A549 (cell line): ENCODE results near the gene XRCC4. TPM values are rescaled to one million over a fixed set of nuclear protein-coding genes. Genes with fewer than 3 reads are reported as not detected.

Source experiments
- ATAC-seq, 2 experiments: fragments of 200-7000 bp in 1 of 2; fragments of >200 bp in 1 of 2; cut with Nextera tagmentation in 1 of 2; cut with Tn5 transposase in 1 of 2; 3 replicates each; pipeline versions ENCODE4 v1.8.0 to v1.9.1; 2018 to 2020; ENCODE audit warnings: mild to moderate bottlenecking in 1 of 2, moderate library complexity in 1 of 2
- CTCF ChIA-PET: fragments of 300-600 bp; sonication (Branson Sonifier 250); formaldehyde crosslinking; extraction: SDS; loops from one replicate; lab custom pipeline; 2021; ENCODE audit warnings: antibody characterized with exemption, inconsistent platforms; lab: Yijun Ruan, JAX
- POLR2A ChIA-PET: fragments of 350-600 bp; formaldehyde crosslinking; extraction: SDS; loops from one replicate; lab custom pipeline; 2021; ENCODE audit warnings: antibody characterized with exemption, inconsistent platforms; lab: Yijun Ruan, JAX
- DNase-seq, 2 experiments: peaks; one replicate each; pipeline versions ENCODE4 v3.0.0 to v3.0.0-alpha.2; 2011 to 2016; ENCODE audit warnings: low read depth in 1 of 2, low spot score in 1 of 2
- FAIRE-seq: peaks from 2 replicates; lab custom pipeline; 2011; peaks lifted over from hg19 to GRCh38; lab: Jason Lieb, UNC
- H3K27ac ChIP-seq, 2 experiments: fragments of >200 bp; sonication (Bioruptor Twin); formaldehyde crosslinking; 3 replicates each; pipeline ENCODE4 v1.5.1; 2016 to 2017
- H3K4me1 ChIP-seq: fragments of >200 bp; sonication (Bioruptor Twin); formaldehyde crosslinking; 3 replicates; pipeline ENCODE4 v1.6.1; 2016
- H3K4me2 ChIP-seq: fragments of >200 bp; sonication (Bioruptor Twin); formaldehyde crosslinking; 3 replicates; pipeline ENCODE4 v1.6.1; 2016
- H3K4me3 ChIP-seq: fragments of >200 bp; sonication (Bioruptor Twin); formaldehyde crosslinking; 3 replicates; pipeline ENCODE4 v1.5.1; 2016
- H3K9me3 ChIP-seq: fragments of >200 bp; sonication (Bioruptor Twin); formaldehyde crosslinking; 3 replicates; pipeline ENCODE4 v1.6.1; 2016
- ATOH8 ChIP-seq: fragments of 250-450 bp; sonication (Bioruptor Pico); IDR thresholded peaks from 2 replicates; pipeline ENCODE4 v1.5.0; 2020; ENCODE audit warnings: low read depth, mild to moderate bottlenecking, moderate library complexity
- CBX8 ChIP-seq: fragments of 200-600 bp; sonication (generic); IDR thresholded peaks from 2 replicates; pipeline ENCODE4 v1.6.1; 2016
- CEBPB ChIP-seq, 2 experiments: fragments of >200 bp in 1 of 2; sonication (Bioruptor Twin) in 1 of 2; formaldehyde crosslinking in 1 of 2; IDR thresholded peaks; 2 replicates each; pipeline ENCODE4 v1.6.1; 2012 to 2016
- CTCF ChIP-seq: fragments of >200 bp; sonication (Bioruptor Twin); formaldehyde crosslinking; IDR thresholded peaks from 3 replicates; pipeline ENCODE4 v1.5.1; 2016
- ESRRA ChIP-seq: fragments of 150-350 bp; IDR thresholded peaks from 2 replicates; pipeline ENCODE4 v1.6.1; 2014; ENCODE audit warnings: mild to moderate bottlenecking, low read length, borderline replicate concordance
- FOSB ChIP-seq: fragments of 250-450 bp; sonication (Bioruptor Pico); IDR thresholded peaks from 2 replicates; pipeline ENCODE4 v1.5.0; 2020; ENCODE audit warnings: mild to moderate bottlenecking, moderate library complexity
- FOXS1 ChIP-seq: fragments of 250-450 bp; sonication (Bioruptor Pico); IDR thresholded peaks from 2 replicates; pipeline ENCODE4 v1.5.0; 2020; ENCODE audit warnings: mild to moderate bottlenecking, moderate library complexity
- HDAC2 ChIP-seq: fragments of 200-600 bp; sonication (generic); IDR thresholded peaks from 2 replicates; pipeline ENCODE4 v1.6.1; 2016
- HES2 ChIP-seq: fragments of >200 bp; sonication (Bioruptor Twin); formaldehyde crosslinking; IDR thresholded peaks from 2 replicates; pipeline ENCODE4 v1.6.1; 2016
- HOXB5 ChIP-seq: fragments of 250-450 bp; sonication (Bioruptor Pico); IDR thresholded peaks from 2 replicates; pipeline ENCODE4 v1.5.0; 2020; ENCODE audit warnings: mild to moderate bottlenecking, moderate library complexity
- JUN ChIP-seq, 2 experiments: fragments of >200 bp; sonication (Bioruptor Twin); formaldehyde crosslinking; IDR thresholded peaks; 2 replicates in 1 of 2; 3 replicates in 1 of 2; pipeline ENCODE4 v1.6.1; 2016 to 2017
- KDM1A ChIP-seq: fragments of 200-600 bp; sonication (generic); IDR thresholded peaks from 2 replicates; pipeline ENCODE4 v1.6.1; 2016; ENCODE audit warnings: low read depth, mild to moderate bottlenecking
- KDM5A ChIP-seq: fragments of 200-600 bp; sonication (generic); IDR thresholded peaks from 2 replicates; pipeline ENCODE4 v1.6.1; 2016; ENCODE audit warnings: antibody characterized with exemption, mild to moderate bottlenecking
- MAFK ChIP-seq: fragments of 450-650 bp; IDR thresholded peaks from 2 replicates; pipeline ENCODE4 v1.6.1; 2014; ENCODE audit not compliant: partially characterized antibody
- MAX ChIP-seq: IDR thresholded peaks from 2 replicates; pipeline ENCODE4 v1.6.1; 2012
- NFE2L2 ChIP-seq: fragments of 150-350 bp; conservative IDR thresholded peaks from 2 replicates; pipeline ENCODE4 v1.6.1; 2014; ENCODE audit warnings: low read length
- NPAS2 ChIP-seq: fragments of 250-450 bp; sonication (Bioruptor Pico); IDR thresholded peaks from 2 replicates; pipeline ENCODE4 v1.8.0; 2022; ENCODE audit warnings: mild to moderate bottlenecking, moderate library complexity, borderline replicate concordance
- PBX3 ChIP-seq: IDR thresholded peaks from 2 replicates; pipeline ENCODE4 v1.6.1; 2012
- PHF8 ChIP-seq: fragments of 200-600 bp; sonication (generic); IDR thresholded peaks from 2 replicates; pipeline ENCODE4 v1.6.1; 2016; ENCODE audit warnings: low read depth, mild to moderate bottlenecking, antibody characterized with exemption, moderate library complexity, borderline replicate concordance
- RAD21 ChIP-seq, 2 experiments: fragments of >200 bp in 1 of 2; sonication (Bioruptor Twin) in 1 of 2; formaldehyde crosslinking in 1 of 2; IDR thresholded peaks in 1 of 2; conservative IDR thresholded peaks in 1 of 2; 2 replicates in 1 of 2; 3 replicates in 1 of 2; pipeline ENCODE4 v1.6.1; 2012 to 2018; ENCODE audit warnings: inconsistent platforms in 1 of 2
- RARB ChIP-seq: fragments of 250-450 bp; sonication (Bioruptor Pico); IDR thresholded peaks from 2 replicates; pipeline ENCODE4 v1.8.0; 2021; ENCODE audit warnings: mild to moderate bottlenecking, moderate library complexity
- RCOR1 ChIP-seq: fragments of 150-350 bp; IDR thresholded peaks from 2 replicates; pipeline ENCODE4 v1.6.1; 2014; ENCODE audit warnings: antibody characterized with exemption, low read length, low read depth
- SREBF2 ChIP-seq: fragments of 450-650 bp; IDR thresholded peaks from 2 replicates; pipeline ENCODE4 v1.6.1; 2014; ENCODE audit warnings: mild to moderate bottlenecking, moderate library complexity
- USF2 ChIP-seq: fragments of 450-650 bp; IDR thresholded peaks from 2 replicates; pipeline ENCODE4 v1.6.1; 2014; ENCODE audit warnings: antibody characterized with exemption
- ZC3H11A ChIP-seq: fragments of 450-650 bp; IDR thresholded peaks from 2 replicates; pipeline ENCODE4 v1.6.1; 2014; ENCODE audit warnings: antibody characterized with exemption, mild to moderate bottlenecking
- ZFP36 ChIP-seq: fragments of 450-650 bp; IDR thresholded peaks from 2 replicates; pipeline ENCODE4 v1.6.1; 2014; ENCODE audit warnings: borderline replicate concordance; ENCODE audit not compliant: partially characterized antibody
- ZNF302 ChIP-seq: fragments of 250-450 bp; sonication (Bioruptor Pico); IDR thresholded peaks from 2 replicates; pipeline ENCODE4 v1.9.0; 2021; ENCODE audit warnings: inconsistent platforms, mild to moderate bottlenecking, moderate library complexity
- WGBS: methylation state at CpG from one replicate; pipeline ENCODE4 v1.1.6; 2017; ENCODE audit errors: missing lambda C conversion rate; 5-methylcytosine and 5-hydroxymethylcytosine counted together
- polyA plus RNA-seq, 4 experiments: library from polyadenylated mRNA; depleted of rRNA in 3 of 4; stranded (reverse); fragments of >200 nt; fragmentation: RNase III in 1 of 4; extraction: RNeasy Plus Mini Kit Qiagen cat#74134 plus additional on column Dnase treatment in 1 of 4; gene quantifications; 2 replicates in 3 of 4; 3 replicates in 1 of 4; pipeline ENCODE4 v1.2.3, GENCODE V29; 2011 to 2017

Gene XRCC4
- polyA plus RNA-seq, 2 of the 4 experiments (the other 2 are of a cell fraction), result 14.3 to 14.8 TPM

GRCh38 chr5:83283761-83284160 lies 206.4 kb downstream of the XRCC4 start:
- TF ChIP-seq HES2, result no peak
- TF ChIP-seq PBX3, result no peak
- TF ChIP-seq MAFK, result no peak
- no peak for TF ChIP-seq NPAS2 (CRISPR knock-in tag)
- no peak for TF ChIP-seq NFE2L2
- no peak for TF ChIP-seq HOXB5 (CRISPR knock-in tag)
- no peak for TF ChIP-seq RARB (CRISPR knock-in tag)
- TF ChIP-seq SREBF2, result no peak
- H3K4me2 ChIP-seq, result no peak overlapping the region
- DNase-seq, result no peak
- H3K4me3 ChIP-seq, result no peak overlapping the region
- H3K4me1 ChIP-seq, result peaks cover 7% of the 10 kb centered on the region; the same call in 1 of the 3 replicates
- no peak for ATAC-seq
- no peaks in the 10 kb centered on the region for H3K9me3 ChIP-seq
- ChIA-PET CTCF (no interaction called here), POLR2A (no interaction called here)
- FAIRE-seq, result no peak
- WGBS, result 79% methylated on average over 3 of the region's 3 CpGs
- H3K27ac ChIP-seq, result no peak overlapping the region

- Histone ChIP-seq H3K4me3 (no peak overlapping the region), H3K4me2 (no peak overlapping the region), H3K4me1 (peaks cover 7% of the 10 kb centered on the region; the same call in 1 of the 3 replicates), H3K27ac (no peak overlapping the region), H3K9me3 (no peaks in the 10 kb centered on the region)
- ChIA-PET CTCF (interaction anchor here (1.1 kb wide), 1 partner anchor 935 kb away, joined by 3 read pairs; no protein-coding TSS in a partner anchor), POLR2A (no interaction called here)
- TF ChIP-seq ZNF302 (CRISPR knock-in tag), result no peak
- TF ChIP-seq RCOR1, result no peak
- TF ChIP-seq JUN (IDR thresholded peaks at IDR 0.05), result no peak
- 93% methylated on average over 7 of the region's 7 CpGs for WGBS
- FAIRE-seq, result no peak
- ATAC-seq, result no peak
- DNase-seq, result no peak
Observed at GRCh38 chr5:83285661-83286398, 208.5 kb downstream of the XRCC4 start.

- ChIA-PET POLR2A (no interaction called here), CTCF (no interaction called here)
- TF ChIP-seq USF2 (no peak), PHF8 (no peak), ZFP36 (no peak), MAFK (no peak), RAD21 (conservative IDR thresholded peaks at IDR 0.05 in 1 of 2, IDR thresholded peaks at IDR 0.05 in 1 of 2) (no peak), HOXB5 (CRISPR knock-in tag) (no peak), KDM5A (no peak), HDAC2 (no peak)
- DNase-seq (no peak), FAIRE-seq (no peak), ATAC-seq (no peak)
- H3K4me3 ChIP-seq, result no peak overlapping the region
- 66% methylated on average over 2 of the region's 2 CpGs for WGBS
- H3K4me2 ChIP-seq, result no peak overlapping the region
- H3K27ac ChIP-seq, result no peak overlapping the region
- H3K9me3 ChIP-seq, result peaks cover 2% of the 10 kb centered on the region; the same call in 1 of the 3 replicates
- H3K4me1 ChIP-seq, result no peaks in the 10 kb centered on the region
Observed at GRCh38 chr5:83294246-83294645, 216.9 kb downstream of the XRCC4 start.

- Histone ChIP-seq H3K4me1 (no peaks in the 10 kb centered on the region), H3K27ac (no peak overlapping the region), H3K9me3 (peaks cover 5% of the 10 kb centered on the region; the same call in 2 of the 3 replicates), H3K4me2 (no peak overlapping the region), H3K4me3 (no peak overlapping the region)
- FAIRE-seq, result peak; percentile 65
- no peak for ATAC-seq
- ChIA-PET POLR2A (no interaction called here), CTCF (no interaction called here)
- WGBS, result 89% methylated on average over 2 of the region's 2 CpGs
- no peak for DNase-seq
- TF ChIP-seq KDM1A, result no peak
- TF ChIP-seq FOXS1, result no peak
- no peak for TF ChIP-seq MAX
- TF ChIP-seq CBX8, result no peak
- no peak for TF ChIP-seq ATOH8
- TF ChIP-seq ZC3H11A, result no peak
- no peak for TF ChIP-seq ESRRA
- no peak for TF ChIP-seq CEBPB (IDR thresholded peaks at IDR 0.05)
- TF ChIP-seq FOSB (CRISPR knock-in tag), result no peak
- no peak for TF ChIP-seq ZFP36
- TF ChIP-seq CTCF, result no peak
Observed at GRCh38 chr5:83299353-83299752, 222.0 kb downstream of the XRCC4 start.
